T-helper 1 cell treated with Interleukin-12 subunit alpha and Interleukin-12 subunit beta and Interleukin-4 antibody, amounts not matched to agents 30 μg/mL and 1 μg/mL, for 36 hours (primary cell): Measurements from ENCODE around the gene TBC1D8.

ENCODE experiments used
- H3K27ac Mint-ChIP-seq: one replicate; pipeline ENCODE4 v1.8.0; 2021; ENCODE audit warnings: mild to moderate bottlenecking, mixed read lengths
- H3K27me3 Mint-ChIP-seq: one replicate; pipeline ENCODE4 v1.8.0; 2021; ENCODE audit warnings: low read depth, mixed read lengths
- H3K36me3 Mint-ChIP-seq: one replicate; pipeline ENCODE4 v1.8.0; 2021; ENCODE audit warnings: low read depth, mixed read lengths
- H3K4me1 Mint-ChIP-seq: one replicate; pipeline ENCODE4 v1.8.0; 2021; ENCODE audit warnings: low read depth, mixed read lengths
- H3K4me3 Mint-ChIP-seq: one replicate; pipeline ENCODE4 v1.8.0; 2021; ENCODE audit warnings: mild to moderate bottlenecking, moderate library complexity, mixed read lengths
- H3K9me3 Mint-ChIP-seq: one replicate; pipeline ENCODE4 v1.8.0; 2021; ENCODE audit warnings: mixed read lengths

TBC1D8 gene

GRCh38 chr2:100964222-100964621, 187.0 kb downstream of the TBC1D8 start:
- Mint-ChIP-seq H3K27ac (no peak overlapping the region), H3K4me1 (peaks cover 5% of the 10 kb centered on the region), H3K36me3 (no peaks in the 10 kb centered on the region), H3K27me3 (no peaks in the 10 kb centered on the region), H3K9me3 (no peaks in the 10 kb centered on the region), H3K4me3 (no peak overlapping the region)

- Mint-ChIP-seq H3K27me3 (no peaks in the 10 kb centered on the region), H3K4me1 (peaks cover 5% of the 10 kb centered on the region), H3K4me3 (no peak overlapping the region), H3K27ac (no peak overlapping the region), H3K9me3 (no peaks in the 10 kb centered on the region), H3K36me3 (no peaks in the 10 kb centered on the region)
Measured at GRCh38 chr2:100963026-100963375, 188.2 kb downstream of the TBC1D8 start.

- Mint-ChIP-seq H3K27me3 (no peaks in the 10 kb centered on the region), H3K27ac (no peak overlapping the region), H3K4me3 (no peak overlapping the region), H3K9me3 (no peaks in the 10 kb centered on the region), H3K4me1 (peaks cover 5% of the 10 kb centered on the region), H3K36me3 (no peaks in the 10 kb centered on the region)
Measured at GRCh38 chr2:100962366-100963025, 188.7 kb downstream of the TBC1D8 start.

- H3K36me3 Mint-ChIP-seq: no peaks in the 10 kb centered on the region
- no peak overlapping the region for H3K27ac Mint-ChIP-seq
- H3K27me3 Mint-ChIP-seq: no peaks in the 10 kb centered on the region
- H3K4me3 Mint-ChIP-seq: no peak overlapping the region
- no peaks in the 10 kb centered on the region for H3K9me3 Mint-ChIP-seq
- H3K4me1 Mint-ChIP-seq: peaks cover 5% of the 10 kb centered on the region
Measured at GRCh38 chr2:100960688-100961087, 190.5 kb downstream of the TBC1D8 start.

- no peaks in the 10 kb centered on the region for H3K36me3 Mint-ChIP-seq
- H3K4me3 Mint-ChIP-seq: no peak overlapping the region
- no peak overlapping the region for H3K27ac Mint-ChIP-seq
- peaks cover 4% of the 10 kb centered on the region for H3K4me1 Mint-ChIP-seq
- H3K27me3 Mint-ChIP-seq: no peaks in the 10 kb centered on the region
- no peaks in the 10 kb centered on the region for H3K9me3 Mint-ChIP-seq
Measured at GRCh38 chr2:100959225-100959880, 191.8 kb downstream of the TBC1D8 start.

- no peaks in the 10 kb centered on the region for H3K36me3 Mint-ChIP-seq
- H3K27me3 Mint-ChIP-seq: no peaks in the 10 kb centered on the region
- H3K27ac Mint-ChIP-seq: no peak overlapping the region
- H3K4me1 Mint-ChIP-seq: no peaks in the 10 kb centered on the region
- no peak overlapping the region for H3K4me3 Mint-ChIP-seq
- H3K9me3 Mint-ChIP-seq: no peaks in the 10 kb centered on the region
Measured at GRCh38 chr2:100957996-100958653, 193.1 kb downstream of the TBC1D8 start.
